Urothelium cell line (cell line): ENCODE measurements around the gene SYNPO2L.
"Not testable (repeated sequence)": the region's sequence is repeated elsewhere in the genome, so short reads cannot be mapped to it uniquely, and the experiment has no call there.

Experiments
- DNase-seq: peaks from one replicate; pipeline ENCODE4 v3.0.0; 2011; ENCODE audit warnings: low spot score, mixed read lengths
- FAIRE-seq: peaks from 2 replicates; lab custom pipeline; 2011; peaks lifted over from hg19 to GRCh38; lab: Jason Lieb, UNC

The SYNPO2L gene

DNA sequence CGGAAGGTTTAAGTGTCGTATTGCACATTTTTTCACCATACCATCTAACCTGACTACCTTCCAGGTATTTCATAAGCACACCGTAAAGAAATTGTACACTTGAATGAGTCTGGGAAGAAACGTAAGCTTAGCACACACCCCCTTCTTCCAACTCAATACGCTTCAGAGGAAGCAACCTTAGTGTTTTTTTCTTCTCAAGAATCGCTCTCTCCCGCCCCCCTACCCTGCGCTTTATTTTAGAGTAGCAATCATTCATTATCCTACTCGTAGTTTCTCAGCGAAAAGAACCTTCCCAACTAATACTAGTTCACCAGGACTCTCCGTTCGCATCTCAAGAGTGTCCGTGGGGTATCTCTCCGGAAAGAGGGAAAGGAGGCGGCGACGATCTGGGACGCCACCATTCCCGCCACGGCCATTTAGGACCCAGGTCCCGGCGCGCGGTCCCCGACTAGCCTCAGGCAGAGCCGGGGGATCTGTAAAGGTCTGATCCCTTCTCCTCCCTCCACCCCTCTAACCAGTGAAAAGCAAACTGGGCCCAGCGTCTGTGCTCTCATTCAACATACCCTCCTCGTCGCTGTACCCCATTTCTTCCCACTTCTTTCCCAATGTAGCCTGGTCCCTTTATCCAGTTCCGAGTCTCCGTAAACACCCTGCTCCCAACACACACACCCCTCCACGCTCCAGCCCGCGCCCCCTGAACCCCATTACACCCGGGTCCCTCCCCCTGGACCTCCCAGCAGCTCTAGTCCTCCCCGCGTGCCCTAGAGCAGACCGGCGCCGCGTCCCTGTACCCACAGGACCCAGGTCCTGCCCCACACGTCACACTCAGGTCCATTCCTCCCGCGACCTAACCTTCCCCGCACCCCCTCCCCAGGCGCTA lies 30.6 kb downstream of the SYNPO2L start:
- FAIRE-seq (no peak), DNase-seq (peak; percentile 50)

DNA sequence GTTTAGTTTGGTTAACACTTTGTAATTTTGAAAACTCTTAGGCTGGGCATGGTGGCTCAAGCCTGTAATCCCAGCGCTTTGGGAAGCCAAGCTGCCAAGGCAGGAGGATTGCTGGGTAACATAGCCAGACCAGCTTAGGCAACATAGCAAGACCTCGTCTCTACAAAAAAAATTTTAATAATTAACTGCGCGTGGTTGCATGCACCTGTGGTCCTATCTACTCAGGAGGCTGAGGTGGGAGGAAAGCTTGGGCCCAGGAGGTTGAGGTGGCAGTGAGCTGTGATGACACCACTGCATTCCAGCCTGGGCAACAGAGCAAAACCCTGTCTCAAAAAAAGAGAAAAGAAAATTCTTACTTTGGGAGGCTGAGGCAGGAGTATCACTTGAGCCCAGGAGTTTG lies 32.8 kb downstream of the SYNPO2L start:
- no peak for FAIRE-seq
- DNase-seq, result no peak

DNA sequence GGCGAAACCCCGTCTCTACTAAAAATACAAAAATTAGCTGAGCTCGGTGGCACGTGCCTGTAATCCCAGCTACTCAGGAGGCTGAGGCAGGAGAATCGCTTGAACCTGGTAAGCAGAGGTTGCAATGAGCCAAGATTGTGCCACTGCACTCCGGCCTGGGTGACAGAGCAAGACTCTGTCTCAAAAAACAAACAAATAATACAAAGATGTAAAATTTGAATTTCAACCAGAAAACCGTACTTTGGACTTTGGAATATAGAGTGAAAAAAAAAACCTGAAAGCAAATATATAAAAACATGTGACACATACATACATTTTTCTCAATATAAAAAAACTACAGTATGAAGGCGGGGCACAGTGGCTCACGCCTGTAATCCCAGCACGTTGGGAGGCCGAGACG lies 34.9 kb downstream of the SYNPO2L start:
- FAIRE-seq, DNase-seq: not testable (repeated sequence)

DNA sequence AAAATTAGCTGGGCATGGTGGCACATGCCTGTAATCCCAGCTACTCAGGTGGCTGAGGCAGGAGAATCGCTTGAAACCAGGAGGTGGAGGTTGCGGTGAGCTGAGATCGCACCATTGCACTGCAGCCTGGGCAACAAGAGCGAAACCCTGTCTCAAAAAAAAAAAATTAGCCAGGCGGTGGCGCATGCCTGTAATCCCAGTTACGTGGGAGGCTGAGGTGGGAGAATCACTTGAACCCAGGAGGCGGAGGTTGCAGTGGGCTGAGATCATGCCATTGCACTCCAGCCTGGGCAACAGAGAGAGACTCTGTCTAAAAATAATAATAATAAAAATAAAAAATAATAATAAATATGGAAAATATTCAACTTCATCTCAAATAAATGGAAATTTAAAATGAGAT lies 38.7 kb downstream of the SYNPO2L start:
- not testable (repeated sequence) for FAIRE-seq, DNase-seq

DNA sequence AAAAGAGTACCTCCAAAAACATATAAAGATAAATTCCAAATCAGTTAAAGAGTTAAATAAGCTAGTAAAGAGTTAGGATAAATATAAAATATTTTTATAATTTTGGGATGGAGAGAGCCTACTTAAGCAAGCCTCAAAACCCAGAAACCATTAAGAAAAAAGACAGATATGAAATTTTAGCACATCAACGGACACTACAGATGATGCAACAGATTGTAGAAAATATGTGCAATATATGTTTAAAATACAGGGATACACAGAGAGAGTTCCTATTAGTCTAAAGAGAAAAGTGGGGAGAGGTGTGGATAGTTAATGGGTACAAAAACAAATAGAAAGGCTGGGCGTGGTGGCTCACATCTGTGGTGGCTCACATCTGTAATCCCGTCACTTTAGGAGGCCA lies 41.1 kb downstream of the SYNPO2L start:
- DNase-seq (no peak), FAIRE-seq (no peak)

DNA sequence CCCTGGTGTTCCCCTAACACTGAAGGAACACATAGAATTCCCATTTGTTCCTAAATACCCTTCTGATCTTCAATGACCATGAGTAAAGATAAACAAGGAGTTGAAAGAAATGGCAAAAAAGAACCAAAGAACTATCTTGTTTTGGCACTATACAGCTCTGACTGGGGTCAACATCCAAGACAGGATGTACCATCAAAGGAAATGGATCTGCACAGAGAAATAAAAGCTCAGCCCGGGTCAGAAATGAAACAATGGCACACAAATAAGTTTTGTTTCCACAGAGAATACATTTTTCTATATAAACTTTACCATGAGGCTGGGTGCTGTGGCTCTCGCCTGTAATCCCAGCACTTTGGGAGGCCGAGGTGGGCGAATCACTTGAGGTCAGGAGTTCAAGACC lies 46.7 kb downstream of the SYNPO2L start:
- DNase-seq (no peak), FAIRE-seq (no peak)

DNA sequence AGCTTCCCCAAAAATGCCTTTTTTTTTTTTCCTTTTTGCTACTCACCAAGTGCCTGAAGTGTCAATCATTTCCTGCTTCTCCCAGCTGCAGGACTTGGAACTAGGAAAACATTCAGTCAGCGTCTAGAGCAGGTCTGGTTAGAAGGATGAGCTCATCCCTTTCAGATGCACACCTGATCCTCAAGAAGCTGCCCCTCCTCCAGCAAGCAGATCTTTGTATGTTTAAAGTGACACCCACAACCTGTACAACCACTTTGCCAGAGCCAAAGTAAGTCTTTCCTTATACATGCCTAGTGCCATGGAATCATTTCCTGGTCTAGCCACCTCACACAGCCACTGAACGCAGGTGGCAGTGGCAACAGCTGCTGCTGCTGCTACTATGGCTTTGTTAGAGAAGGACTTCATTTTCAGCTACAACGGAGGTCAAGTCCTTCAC lies 54.3 kb downstream of the SYNPO2L start:
- FAIRE-seq, result no peak

DNA sequence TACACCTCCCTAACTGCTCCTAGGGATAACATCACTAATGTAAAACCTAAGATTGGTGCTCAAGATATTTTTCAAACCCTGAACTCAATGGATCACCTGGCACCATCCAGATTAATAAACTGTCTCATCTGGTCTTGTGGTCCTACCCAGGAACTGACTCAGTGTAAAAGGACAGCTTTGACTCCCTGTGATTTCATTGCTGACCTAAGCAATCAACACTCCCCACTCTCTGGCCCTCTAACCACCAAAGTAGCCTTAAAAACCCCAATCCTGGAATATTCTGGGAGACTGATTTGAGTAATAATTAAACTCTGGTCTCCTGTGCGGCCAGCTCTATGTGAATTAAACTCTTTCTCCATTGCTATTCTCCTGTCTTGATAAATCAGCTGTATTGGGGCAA lies 58.5 kb downstream of the SYNPO2L start:
- DNase-seq (no peak), FAIRE-seq (no peak)

More for the DNA sequence above, 54.3 kb downstream of the SYNPO2L start:
- peak; percentile 76 for DNase-seq
